HG02678 (cell line): ENCODE measurements around the gene IFT80.
A peak's percentile ranks its signal among the peaks of the same experiment; 100 is the strongest.

ENCODE experiments used
- ATAC-seq: cut with Tn5 transposase; IDR thresholded peaks from one replicate; pipeline ENCODE4 v1.9.1; 2021; ENCODE audit warnings: mild to moderate bottlenecking, moderate library complexity; ENCODE audit not compliant: unreplicated experiment

IFT80 gene

DNA sequence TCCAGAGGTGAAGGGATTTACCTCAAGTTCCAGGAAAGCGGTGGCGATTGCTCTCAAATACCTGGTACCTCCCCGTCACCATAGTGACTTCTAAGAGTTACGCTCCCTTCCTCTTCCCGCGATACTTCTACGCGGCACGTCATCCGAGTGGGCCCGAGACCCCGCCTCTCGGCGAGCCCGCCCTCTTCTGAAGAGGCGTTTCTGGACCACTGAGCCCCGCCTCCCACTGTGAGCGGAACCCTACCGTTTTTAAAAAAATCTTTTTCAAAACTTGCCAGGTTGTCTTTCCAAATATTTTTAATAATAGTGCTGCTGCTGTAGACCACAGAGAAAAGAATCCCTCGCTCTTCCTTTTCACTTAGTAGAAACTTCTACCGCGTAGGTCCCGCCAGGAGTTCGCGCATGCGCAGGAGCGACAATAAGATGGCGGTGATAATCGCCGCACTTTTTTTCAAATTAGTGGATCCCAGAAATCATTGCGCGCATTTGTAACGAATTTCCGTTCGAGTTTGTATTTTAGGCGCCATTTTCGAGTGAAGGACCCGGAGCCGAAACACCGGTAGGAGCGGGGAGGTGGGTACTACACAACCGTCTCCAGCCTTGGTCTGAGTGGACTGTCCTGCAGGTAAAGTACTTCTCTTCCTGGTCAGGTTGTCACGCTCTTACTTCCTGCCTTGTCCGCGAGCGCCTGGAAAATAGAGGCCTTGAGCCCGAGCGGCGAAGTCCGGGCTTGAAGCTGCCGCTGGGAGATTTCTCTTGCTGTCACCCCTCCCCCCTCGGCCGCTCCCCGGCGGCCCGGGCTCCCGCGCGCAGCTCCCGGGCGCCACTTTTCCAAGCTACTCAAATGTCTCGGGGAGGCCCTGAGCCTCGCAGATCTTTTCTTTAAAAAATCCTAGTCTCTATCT, at the start of gene IFT80, which contains the start of gene SMC4:
Gene IFT80 (minus strand): TSS at position 101 of the 905 bp plus-strand sequence. CDS start 14,625 bp downstream, outside the sequence.
Gene SMC4 (plus strand): TSS at position 526 of the 905 bp plus-strand sequence. CDS start 1,177 bp downstream, outside the sequence.
- ATAC-seq, result peak; percentile 92

DNA sequence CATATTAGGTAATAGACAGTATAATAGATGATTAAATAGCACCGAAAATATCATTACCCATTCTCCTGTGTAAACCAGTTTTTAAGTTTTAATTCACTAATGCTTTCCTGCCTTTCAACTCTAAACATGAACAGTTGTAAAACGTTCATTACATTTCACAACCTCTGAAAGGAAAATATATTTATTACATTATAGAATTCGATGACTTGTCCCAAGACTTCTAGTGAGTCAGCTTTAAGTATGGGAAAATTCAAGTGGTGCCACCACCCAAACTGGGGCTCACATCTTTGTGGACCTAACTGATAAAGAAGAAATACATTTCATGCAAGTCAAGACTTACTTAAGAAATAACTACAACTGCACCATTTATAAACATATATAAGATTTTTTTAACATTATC, 48.5 kb upstream of the IFT80 start:
- no peak for ATAC-seq

- ATAC-seq, result no peak
Observed at GRCh38 chr3:160446522-160447056, 47.6 kb upstream of the IFT80 start.

DNA sequence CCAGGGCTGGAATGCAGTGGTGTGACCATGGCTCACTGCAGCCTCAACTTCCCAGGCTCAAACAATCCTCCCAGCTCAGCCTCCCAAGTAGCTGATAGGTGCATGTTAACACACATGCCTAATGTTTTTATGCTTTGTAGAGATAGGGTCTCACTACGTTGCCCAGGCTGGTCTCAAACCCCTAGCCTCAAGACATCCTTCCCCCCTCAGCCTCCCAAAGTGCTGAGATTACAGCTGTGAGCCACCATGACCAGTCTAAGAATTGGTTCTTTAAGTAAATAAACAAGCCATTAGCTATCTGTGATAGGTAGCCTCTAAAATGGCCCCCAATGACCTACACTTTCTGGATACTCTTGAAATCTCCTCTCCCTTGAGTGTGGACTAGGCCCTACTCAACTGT, 46.8 kb upstream of the IFT80 start:
- ATAC-seq, result no peak

- ATAC-seq, result no peak
Observed at GRCh38 chr3:160444411-160444810, 45.4 kb upstream of the IFT80 start.

DNA sequence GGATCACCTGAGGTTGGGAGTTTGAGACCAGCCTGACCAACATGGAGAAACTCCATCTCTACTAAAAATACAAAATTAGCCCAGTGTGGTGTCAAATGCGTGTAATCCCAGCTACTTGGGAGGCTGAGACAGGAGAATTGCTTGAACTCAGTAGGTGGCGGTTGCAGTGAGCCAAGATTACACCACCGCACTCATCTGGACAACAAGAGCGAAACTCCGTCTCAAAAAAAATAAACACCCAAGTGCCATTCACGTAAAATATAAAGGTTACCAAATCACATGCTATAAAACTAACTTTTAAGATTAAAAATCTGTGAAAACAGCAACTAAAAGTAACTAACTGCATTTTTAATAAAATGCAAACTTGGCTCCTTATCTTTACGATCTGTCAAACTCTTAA, 41.7 kb upstream of the IFT80 start:
- ATAC-seq, result no peak

DNA sequence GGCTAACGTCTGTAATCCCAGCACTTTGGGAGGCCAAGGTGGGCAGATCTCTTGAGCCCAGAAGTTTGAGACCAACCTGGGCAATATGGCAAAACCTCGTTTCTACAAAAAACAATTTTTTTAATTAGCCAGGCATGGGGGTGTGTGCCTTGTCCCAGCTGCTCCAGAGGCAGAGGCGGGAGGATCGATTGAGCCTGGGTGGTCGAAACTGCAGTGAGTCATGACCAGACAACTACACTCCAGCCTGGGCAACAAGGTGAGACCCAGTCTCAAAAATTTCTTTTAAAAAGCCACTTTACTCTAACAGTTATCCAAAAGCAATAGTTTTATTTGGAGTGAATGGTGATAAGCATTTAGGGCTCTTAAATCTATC, 38.0 kb upstream of the IFT80 start:
- ATAC-seq, result no peak

- no peak for ATAC-seq
Observed at GRCh38 chr3:160435747-160436146, 36.7 kb upstream of the IFT80 start.

GRCh38 chr3:160435095-160435494, 36.1 kb upstream of the IFT80 start:
- no peak for ATAC-seq

DNA sequence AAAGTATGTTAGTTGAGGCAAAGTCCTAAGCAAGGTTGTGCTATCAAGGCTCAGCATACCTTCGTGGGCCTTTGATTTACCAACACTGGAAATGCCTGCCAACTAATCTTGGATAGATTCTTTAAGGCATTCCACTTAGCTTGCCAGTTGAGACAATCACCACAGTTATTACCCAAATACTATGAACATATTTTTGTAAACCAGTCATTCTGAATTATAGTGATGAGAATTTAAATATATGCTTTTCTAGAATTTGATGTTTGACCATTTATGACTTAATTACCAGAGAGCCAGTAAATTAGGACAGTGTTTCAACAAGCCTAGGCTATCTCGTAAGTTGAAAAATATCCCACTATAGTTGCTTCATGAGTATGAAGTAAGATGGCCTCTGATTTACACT, 35.0 kb upstream of the IFT80 start:
- no peak for ATAC-seq

- no peak for ATAC-seq
Observed at GRCh38 chr3:160427832-160428424, 28.9 kb upstream of the IFT80 start.

GRCh38 chr3:160417311-160417710, 18.3 kb upstream of the IFT80 start:
- no peak for ATAC-seq

DNA sequence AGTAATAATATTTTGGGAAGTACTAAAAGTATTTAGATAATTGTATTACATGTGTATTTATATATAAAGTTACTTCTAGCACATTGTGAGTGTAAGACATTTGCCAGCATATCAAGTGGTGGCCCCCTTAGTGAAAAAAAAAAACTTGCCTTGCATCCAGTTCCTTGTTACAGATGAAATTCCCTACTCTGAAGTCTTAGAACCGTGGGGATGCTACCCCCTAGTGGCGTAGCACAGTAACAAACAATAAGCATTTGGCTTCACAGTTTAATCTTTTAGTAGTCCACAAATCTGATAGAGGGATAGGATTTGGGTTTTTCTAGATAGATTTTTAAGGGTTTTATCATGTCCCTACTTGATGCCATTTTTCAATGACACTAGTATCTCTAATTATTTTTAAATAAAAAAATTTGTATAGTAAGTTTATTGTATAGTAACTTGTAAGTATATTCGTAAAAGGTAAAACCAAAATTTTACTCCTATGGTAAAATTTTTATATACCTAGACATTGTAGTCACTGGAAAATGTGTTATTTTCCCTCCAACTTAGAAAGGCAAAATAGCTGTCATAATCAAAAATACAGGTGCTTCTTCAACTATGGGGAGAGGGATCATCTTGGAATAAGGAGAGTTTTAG, 14.7 kb upstream of the IFT80 start:
- peak; percentile 85 for ATAC-seq

- no peak for ATAC-seq
Observed at GRCh38 chr3:160412477-160412876, 13.5 kb upstream of the IFT80 start.

DNA sequence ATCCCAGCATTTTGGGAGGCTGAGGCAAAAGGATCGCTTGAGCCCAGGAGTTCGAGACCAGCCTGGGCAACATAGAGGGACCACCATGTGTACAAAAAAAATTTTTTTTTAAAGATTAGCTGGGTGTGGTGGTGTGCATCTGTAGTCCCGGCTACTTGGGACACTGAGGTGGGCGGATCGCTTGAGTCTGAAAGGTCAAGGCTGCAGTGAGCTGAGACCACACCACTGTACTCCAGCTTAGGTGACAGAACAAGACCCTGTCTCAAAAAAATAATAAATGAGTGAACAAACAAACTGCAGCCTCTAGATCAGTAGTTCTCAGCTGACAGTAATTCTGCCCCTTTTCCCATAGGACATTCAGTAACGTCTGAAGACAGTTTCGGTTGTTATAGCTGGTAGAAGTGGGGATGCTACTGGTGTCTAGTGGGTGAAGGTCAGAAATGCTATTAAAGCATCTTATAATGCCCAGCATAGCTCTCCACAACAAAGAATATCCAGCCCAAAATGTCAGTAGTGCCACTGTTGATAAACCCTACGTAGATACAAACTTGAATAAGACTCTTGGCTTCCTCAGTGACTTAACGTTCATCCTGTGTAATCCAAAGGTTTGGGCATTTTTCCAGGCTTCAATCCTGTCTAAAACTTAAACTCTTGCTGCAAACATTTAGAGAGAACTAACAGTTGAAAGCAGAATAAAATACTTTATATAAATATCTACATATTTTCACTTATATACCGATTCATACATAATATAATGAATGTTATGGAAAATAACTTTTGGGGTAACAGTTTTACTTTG, 11.0 kb upstream of the IFT80 start:
- no peak for ATAC-seq

GRCh38 chr3:160403796-160404470, 4.9 kb upstream of the IFT80 start:
- no peak for ATAC-seq

- no peak for ATAC-seq
Observed at GRCh38 chr3:160403028-160403545, 4.1 kb upstream of the IFT80 start.

GRCh38 chr3:160402221-160403027, 3.4 kb upstream of the IFT80 start:
- no peak for ATAC-seq
